OCI-LY7 (cell line): Measurements from ENCODE around the gene POP5. TPM values are rescaled to one million over a fixed set of nuclear protein-coding genes. Genes with fewer than 3 reads are reported as not detected.

Experiments
- BruUV-seq: library from RNA; stranded (reverse); fragments of 400-500 nt; replicated peaks from 2 replicates; lab custom pipeline; 2021; lab: Mats Ljungman, UMichigan
- CTCF ChIA-PET: fragments of 300-600 bp; sonication (Branson Sonifier 250); formaldehyde crosslinking; loops from one replicate; lab custom pipeline; 2022; ENCODE audit warnings: antibody characterized with exemption; ENCODE audit not compliant: unreplicated experiment; lab: Charles Lee
- POLR2A ChIA-PET: fragments of 300-600 bp; sonication (Branson Sonifier 250); formaldehyde crosslinking; loops from one replicate; lab custom pipeline; 2022; ENCODE audit warnings: antibody characterized with exemption; lab: Charles Lee
- DNase-seq: peaks from one replicate; pipeline ENCODE4 v3.0.0-alpha.2; 2015; ENCODE audit warnings: low spot score
- H2AFZ ChIP-seq: fragments of 200-600 bp; sonication (generic), shearing (Covaris generic); 2 replicates; pipeline ENCODE4 v1.6.1; 2014; ENCODE audit warnings: mild to moderate bottlenecking, antibody characterized with exemption, low read length, moderate library complexity
- H3K27ac ChIP-seq: fragments of 200-600 bp; sonication (generic); 2 replicates; pipeline ENCODE4 v1.5.1; 2014; ENCODE audit warnings: mixed run types, low read depth, mild to moderate bottlenecking, moderate library complexity, low read length, inconsistent platforms; ENCODE audit not compliant: poor library complexity, severe bottlenecking
- H3K36me3 ChIP-seq: fragments of 200-600 bp; sonication (generic); 2 replicates; pipeline ENCODE4 v1.6.1; 2014; ENCODE audit warnings: mild to moderate bottlenecking, antibody characterized with exemption, low read length, moderate library complexity, mixed read lengths; ENCODE audit not compliant: insufficient read depth
- H3K4me1 ChIP-seq: fragments of 200-600 bp; sonication (generic); 2 replicates; pipeline ENCODE4 v1.5.1; 2014; ENCODE audit warnings: mild to moderate bottlenecking, low read length; ENCODE audit not compliant: insufficient read depth, poor library complexity, severe bottlenecking
- H3K4me2 ChIP-seq: fragments of 200-600 bp; sonication (generic); 2 replicates; pipeline ENCODE4 v1.6.1; 2014; ENCODE audit warnings: mild to moderate bottlenecking, low read length
- H3K4me3 ChIP-seq: fragments of 200-600 bp; sonication (generic); 2 replicates; pipeline ENCODE4 v1.5.1; 2014; ENCODE audit warnings: mild to moderate bottlenecking, low read depth, low read length; ENCODE audit not compliant: poor library complexity, severe bottlenecking
- H3K79me2 ChIP-seq: fragments of 200-600 bp; sonication (generic); 2 replicates; pipeline ENCODE4 v1.6.1; 2016; ENCODE audit warnings: low read depth, mild to moderate bottlenecking, low read length, moderate library complexity, mixed read lengths; ENCODE audit not compliant: insufficient read depth
- H3K9me2 ChIP-seq: fragments of 200-600 bp; sonication (generic); 2 replicates; pipeline ENCODE4 v1.6.1; 2016; ENCODE audit warnings: mild to moderate bottlenecking, low read length, mixed read lengths; ENCODE audit not compliant: insufficient read depth
- H3K9me3 ChIP-seq: fragments of 200-600 bp; sonication (generic); 2 replicates; pipeline ENCODE4 v1.6.1; 2014; ENCODE audit warnings: mild to moderate bottlenecking, mixed run types, low read length, mixed read lengths
- H4K20me1 ChIP-seq: fragments of 200-600 bp; sonication (generic); 2 replicates; pipeline ENCODE4 v1.6.1; 2014; ENCODE audit warnings: mild to moderate bottlenecking, antibody characterized with exemption, low read length, moderate library complexity, mixed read lengths; ENCODE audit not compliant: insufficient read depth
- CTCF ChIP-seq: fragments of 200-600 bp; sonication (generic); conservative IDR thresholded peaks from 2 replicates; pipeline ENCODE4 v1.5.1; 2014; ENCODE audit warnings: mild to moderate bottlenecking, antibody characterized with exemption, low read length, moderate library complexity, mixed read lengths
- EZH2phosphoT487 ChIP-seq: fragments of 200-600 bp; sonication (generic); IDR thresholded peaks from 2 replicates; pipeline ENCODE4 v1.6.1; 2018; ENCODE audit warnings: low read depth, borderline replicate concordance, mild to moderate bottlenecking, mixed run types, antibody characterized with exemption, low read length, moderate library complexity, mixed read lengths
- intact Hi-C: fragments of 100-400 bp; cut with micrococcal nuclease; formaldehyde crosslinking; loops from one replicate; pipeline ENCODE4 v1.10.0; 2022; ENCODE audit not compliant: unreplicated experiment
- total RNA-seq, 2 experiments: library from RNA; depleted of rRNA in 1 of 2; stranded (reverse); fragments of >200 nt in 1 of 2; shearing (Covaris generic) in 1 of 2; gene quantifications; 2 replicates each; pipeline ENCODE4 v1.2.3, GENCODE V29; 2014 to 2022

POP5 gene
- total RNA-seq, 2 experiments from 2014 or later = 61.8 to 65.8 TPM

GRCh38 chr12:120599672-120600552 is 18.7 kb upstream of the POP5 start:
- no TSS peak for BruUV-seq
- no peak overlapping the region for H2AFZ ChIP-seq
- H3K27ac ChIP-seq = no peak overlapping the region
- DNase-seq = no peak
- no peaks in the 10 kb centered on the region for H3K36me3 ChIP-seq
- POLR2A ChIA-PET = interaction anchor here (0.5 kb wide), 1 partner anchor 1966 kb away, joined by 4 read pairs; no protein-coding TSS in a partner anchor
- TF ChIP-seq CTCF (no peak), EZH2phosphoT487 (no peak)
- CTCF ChIA-PET = no interaction called here
- H3K4me3 ChIP-seq = no peak overlapping the region
- no peaks in the 10 kb centered on the region for H3K4me1 ChIP-seq
- no peaks in the 10 kb centered on the region for H4K20me1 ChIP-seq
- H3K79me2 ChIP-seq = no peaks in the 10 kb centered on the region
- no peaks in the 10 kb centered on the region for H3K9me2 ChIP-seq
- no peaks in the 10 kb centered on the region for H3K9me3 ChIP-seq
- intact Hi-C loops = no loop called here
- H3K4me2 ChIP-seq = no peak overlapping the region

DNA sequence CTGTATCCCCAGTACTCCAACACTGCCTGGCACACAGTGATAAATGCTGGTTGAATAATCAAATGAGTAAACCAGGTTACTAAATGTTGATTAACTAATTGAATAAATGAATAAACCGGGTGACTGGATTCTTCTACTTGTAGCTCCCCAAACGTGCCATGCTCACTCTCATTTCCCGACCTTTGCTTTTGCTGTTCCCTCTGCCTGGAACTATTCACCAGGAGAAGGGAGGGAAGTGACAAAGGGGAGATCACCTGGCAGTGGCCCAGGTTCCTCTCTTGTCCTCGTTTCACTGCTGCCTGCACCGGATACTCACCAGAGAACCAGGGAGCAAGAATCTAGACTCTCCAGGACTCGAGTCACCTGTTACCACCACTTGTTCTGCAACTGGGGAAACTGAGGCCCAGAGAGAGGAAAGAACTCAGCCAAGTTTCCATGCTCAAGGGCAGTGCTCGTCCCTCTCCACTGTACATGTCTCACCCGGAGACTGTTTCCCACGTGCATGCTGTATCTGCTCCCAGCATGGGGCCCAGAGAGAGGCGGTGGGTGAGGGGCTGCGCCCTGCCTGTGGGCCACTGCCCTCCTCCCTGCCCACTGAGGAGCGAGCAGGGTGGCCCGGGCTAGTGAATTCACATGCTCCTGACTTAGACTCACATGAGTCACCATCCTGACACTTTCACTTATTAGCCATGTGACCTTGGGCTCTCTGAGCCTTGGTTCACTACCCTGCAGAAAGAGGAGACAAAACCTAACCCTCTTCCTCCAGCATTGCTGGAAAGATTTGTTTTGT is 17.7 kb upstream of the POP5 start:
- Histone ChIP-seq H3K4me1 (no peaks in the 10 kb centered on the region), H3K79me2 (no peaks in the 10 kb centered on the region), H3K9me2 (no peaks in the 10 kb centered on the region), H3K4me2 (no peak overlapping the region), H3K9me3 (no peaks in the 10 kb centered on the region), H3K27ac (no peak overlapping the region), H3K36me3 (no peaks in the 10 kb centered on the region), H2AFZ (no peak overlapping the region), H4K20me1 (no peaks in the 10 kb centered on the region), H3K4me3 (no peak overlapping the region)
- BruUV-seq = no TSS peak
- ChIA-PET POLR2A (interaction anchor here (0.7 kb wide), 1 partner anchor 66 kb away, joined by 4 read pairs; no protein-coding TSS in a partner anchor), CTCF (no interaction called here)
- DNase-seq = no peak
- intact Hi-C loops = no loop called here
- TF ChIP-seq CTCF (no peak), EZH2phosphoT487 (no peak)
